Spleen (tissue), 11 donors: ENCODE results near the gene RUNDC1. TPM values are rescaled to one million over a fixed set of nuclear protein-coding genes. Genes with fewer than 3 reads are reported as not detected.
"Not testable (repeated sequence)": the region's sequence is repeated elsewhere in the genome, so short reads cannot be mapped to it uniquely, and the experiment has no call there.

ENCODE experiments used
- DNase-seq: peaks from one replicate; pipeline ENCODE4 v3.0.0-alpha.2; 2020
- H3K27ac ChIP-seq, 8 donors: fragments of 200-600 bp; sonication (generic) in 7 of 8; 1 replicate in 4 of 8; 2 replicates in 4 of 8; pipeline versions ENCODE4 v1.5.0 to v1.8.0; 2016 to 2021; ENCODE audit warnings: inconsistent platforms in 4 of 8, mild to moderate bottlenecking in 4 of 8, moderate library complexity in 1 of 8
- H3K27me3 ChIP-seq, 7 donors: fragments of 200-600 bp; sonication (generic) in 6 of 7; replicated peaks in 1 of 7; 1 replicate in 4 of 7; 2 replicates in 3 of 7; pipeline versions ENCODE4 v1.5.0 to v1.8.0; 2016 to 2021; ENCODE audit warnings: inconsistent platforms in 3 of 7, mild to moderate bottlenecking in 1 of 7
- H3K36me3 ChIP-seq, 6 donors: fragments of 200-600 bp; sonication (generic) in 5 of 6; 1 replicate in 4 of 6; 2 replicates in 2 of 6; pipeline versions ENCODE4 v1.5.0 to v1.8.0; 2016 to 2021; ENCODE audit warnings: inconsistent platforms in 2 of 6
- H3K4me1 ChIP-seq, 6 donors: fragments of 200-600 bp; sonication (generic) in 5 of 6; 1 replicate in 3 of 6; 2 replicates in 3 of 6; pipeline versions ENCODE4 v1.5.0 to v1.8.0; 2016 to 2021; ENCODE audit warnings: inconsistent platforms in 3 of 6
- H3K4me3 ChIP-seq, 8 donors: fragments of 200-600 bp; sonication (generic) in 7 of 8; 1 replicate in 4 of 8; 2 replicates in 4 of 8; pipeline versions ENCODE4 v1.5.0 to v1.8.0; 2016 to 2021; ENCODE audit warnings: inconsistent platforms in 4 of 8, mild to moderate bottlenecking in 4 of 8, moderate library complexity in 2 of 8
- H3K9me3 ChIP-seq, 8 donors: fragments of 200-600 bp; sonication (generic) in 7 of 8; 1 replicate in 4 of 8; 2 replicates in 4 of 8; pipeline versions ENCODE4 v1.5.0 to v1.8.0; 2016 to 2021; ENCODE audit warnings: inconsistent platforms in 4 of 8
- POLR2A ChIP-seq, 3 donors: fragments of 450-650 bp; IDR thresholded peaks; one replicate each; pipeline ENCODE4 v1.5.1; 2017; ENCODE audit warnings: antibody characterized with exemption in 3 of 3, mild to moderate bottlenecking in 1 of 3
- POLR2AphosphoS5 ChIP-seq, 3 donors: sonication (generic); formaldehyde crosslinking; IDR thresholded peaks; one replicate each; pipeline ENCODE4 v1.5.1; 2017; ENCODE audit warnings: antibody characterized with exemption in 3 of 3
- WGBS, 5 donors: extraction: QIAGEN DNeasy Blood & Tissue Kit in 3 of 5; methylation state at CpG; one replicate each; pipeline versions ENCODE4 v1.1.5 to v1.1.7; 2013 to 2018; 5-methylcytosine and 5-hydroxymethylcytosine counted together
- intact Hi-C: fragments of 100-400 bp; cut with DNase I; formaldehyde crosslinking; loops from one replicate; pipeline ENCODE4 v1.15.0; 2023; ENCODE audit warnings: low total_unique reads
- polyA plus RNA-seq, 3 donors: library from polyadenylated mRNA; stranded (reverse); fragments of 200-250 nt; gene quantifications; one replicate each; pipeline ENCODE4 v1.2.1, GENCODE V29; 2013
- total RNA-seq, 7 donors: library from RNA; depleted of rRNA in 3 of 7; stranded (reverse); fragments of >200 nt in 3 of 7; fragmentation: NEBNext Ultra II Directional in 4 of 7; extraction: Animal tissue kit (Norgen Biotek cat#: 25700) in 4 of 7; gene quantifications; one replicate each; pipeline versions ENCODE4 v1.1.0 to v1.2.1, GENCODE V29; 2016 to 2021
- TF ChIP-seq, protein P1 (sequence below), 11 experiments: fragments of 200-600 bp in 7 of 11; fragments of 450-650 bp in 4 of 11; sonication (generic) in 4 of 11; IDR thresholded peaks in 8 of 11; conservative IDR thresholded peaks in 3 of 11; 1 replicate in 7 of 11; 2 replicates in 4 of 11; pipeline versions ENCODE4 v1.4.0 to v1.8.0; 2016 to 2021; ENCODE audit warnings: antibody characterized with exemption in 11 of 11, inconsistent platforms in 4 of 11, mild to moderate bottlenecking in 1 of 11
- donor health status: healthy with polysubstance abuse.
- donor health status: DM: no; HTN: no; CAD: no; lungs with moderate emphysema.
- donor health status: DM: no; HTN: no; CAD: no.
- donor health status: Bipolar disorder and iron deficiency.
- donor health status: healthy.
- donor health status: DM: no; HTN: no; CAD: no.
- donor health status: DM: yes; HTN: yes; CAD: no.

Gene RUNDC1
- total and polyA plus RNA-seq, 10 donors = 6.7 to 27.9 (median 19.3) TPM

DNA sequence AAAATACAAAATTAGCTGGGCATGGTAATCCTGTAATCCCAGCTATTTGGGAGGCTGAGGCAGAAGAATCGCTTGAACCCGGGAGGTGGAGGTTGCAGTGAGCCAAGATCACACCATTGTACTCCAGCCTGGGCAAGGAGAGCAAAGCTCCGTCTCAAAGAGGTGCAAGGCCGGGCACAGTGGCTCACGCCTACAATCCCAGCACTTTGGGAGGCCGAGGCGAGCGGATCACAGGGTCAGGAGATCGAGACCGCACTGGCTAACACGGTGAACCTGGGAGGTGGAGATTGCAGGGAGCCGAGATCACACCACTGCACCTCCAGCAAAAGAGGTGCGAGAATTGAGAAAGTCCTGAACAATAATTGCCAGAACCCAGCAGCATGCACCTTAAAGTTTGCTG is 20.5 kb downstream of the RUNDC1 start:
- 90 to 96% (median 94%) methylated on average over 13 of the region's 13 CpGs for WGBS, 5 donors
- H3K9me3 ChIP-seq, intact Hi-C loops, H3K27me3 ChIP-seq, H3K4me3 ChIP-seq, DNase-seq: not testable (repeated sequence)
- peak in 2 of 3 donors; percentile 31 to 51 for TF ChIP-seq POLR2AphosphoS5 (IDR thresholded peaks at IDR 0.05)
- Histone ChIP-seq H3K27ac (peak overlapping the region in 6 of 8 donors; percentile 59 to 80 (median 77)), H3K4me1 (peaks cover 13 to 68% (median 52%) of the 10 kb centered on the region in 6 donors), H3K36me3 (peaks cover 0 to 60% (median 45%) of the 10 kb centered on the region in 6 donors)

DNA sequence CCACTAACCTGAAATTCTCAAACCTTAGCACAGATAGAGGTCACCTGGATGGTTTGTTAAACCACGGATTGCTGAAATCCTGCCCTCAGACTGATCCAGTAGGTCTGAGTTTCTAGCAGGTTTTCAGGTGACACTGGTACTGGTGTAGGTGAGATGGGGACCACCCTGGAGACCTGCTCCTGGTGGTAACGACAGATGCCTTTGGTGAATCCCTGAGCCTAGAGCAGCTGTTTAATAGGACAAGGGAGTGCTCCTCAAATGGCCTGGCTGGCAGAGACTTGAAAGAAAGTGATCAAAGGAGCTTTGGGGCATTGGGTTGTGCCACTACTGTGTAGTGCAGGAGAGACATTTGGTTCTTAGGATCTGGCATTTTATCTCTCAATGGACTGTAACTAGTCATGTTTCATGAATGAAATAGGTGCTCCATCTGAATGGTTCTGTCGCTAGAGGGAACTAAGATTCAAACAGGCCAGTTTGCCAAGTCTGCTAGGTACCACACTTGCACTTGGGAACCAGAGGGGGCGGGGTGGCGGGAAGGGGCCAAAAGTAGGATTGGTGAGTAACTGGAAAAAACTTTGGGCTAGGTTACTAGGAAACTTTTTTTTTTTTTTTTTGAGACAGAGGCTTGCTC is 23.3 kb downstream of the RUNDC1 start:
- Histone ChIP-seq H3K36me3 (peaks cover 0 to 60% (median 45%) of the 10 kb centered on the region in 6 donors), H3K27ac (peak overlapping the region in 3 of 8 donors; percentile 0 to 79 (median 38))
- DNase-seq = no peak

DNA sequence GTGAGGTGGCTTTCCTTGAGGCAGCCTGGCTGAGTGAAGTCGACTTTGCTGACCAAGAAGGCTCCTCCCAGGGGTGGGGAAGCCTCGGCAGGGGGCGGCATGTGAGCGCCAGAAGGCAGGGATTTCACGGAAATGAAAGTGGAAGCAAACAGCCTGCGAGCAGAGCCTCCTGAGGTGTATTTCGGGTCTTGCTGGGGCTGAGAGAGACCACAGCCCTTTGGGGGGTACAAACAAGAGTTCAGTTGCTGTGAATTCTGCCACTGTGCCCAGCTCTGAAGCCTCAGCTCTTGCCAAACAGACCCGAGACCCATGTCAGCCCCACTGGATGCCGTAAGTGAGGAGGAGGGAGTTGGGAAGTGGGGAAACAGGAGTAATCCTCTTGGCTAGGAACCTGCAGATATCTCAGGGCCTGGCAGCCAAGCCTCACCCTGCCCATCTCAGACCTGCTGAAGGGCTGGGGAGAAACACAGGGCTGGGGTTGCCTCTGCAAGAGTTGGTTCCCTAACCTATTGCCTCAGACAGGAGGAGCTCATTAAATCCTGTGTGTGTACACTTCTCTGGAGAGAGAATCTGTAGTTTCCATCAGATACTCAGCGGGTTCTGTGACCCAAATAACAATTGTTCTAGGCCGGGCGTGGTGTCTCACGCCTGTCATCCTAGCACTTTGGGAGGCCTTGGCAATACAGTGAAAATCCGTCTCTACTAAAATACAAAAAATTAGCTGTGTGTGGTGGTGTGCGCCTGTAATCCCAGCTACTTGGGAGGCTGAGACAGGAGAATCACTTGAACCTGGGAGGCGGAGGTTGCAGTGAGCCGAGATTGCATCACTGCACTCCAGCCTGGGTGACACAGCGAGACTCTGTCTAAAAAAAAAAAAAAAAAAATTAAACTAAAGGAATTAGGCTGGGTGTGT is 26.5 kb downstream of the RUNDC1 start, which contains the start of gene IFI35:
Gene IFI35 (plus strand): TSS at position 146 of the 913 bp plus-strand sequence. CDS start 164 bp downstream, at position 310.
- DNase-seq = peak; percentile 95
- no peaks in the 10 kb centered on the region for H3K9me3 ChIP-seq
- peak within 1 kb of the TSS; percentile 87 to 98 (median 92) for H3K27ac ChIP-seq
- H3K4me3 ChIP-seq = peak within 1 kb of the TSS; percentile 44 to 73 (median 61)
- whole genome bisulfite sequencing, 5 donors = 23 to 28% (median 25%) methylated on average over 18 of the region's 18 CpGs
- no peaks in the 10 kb centered on the region for H3K27me3 ChIP-seq
- H3K36me3 ChIP-seq = peaks cover 0 to 53% (median 26%) of the 10 kb centered on the region in 6 donors
- peaks cover 17 to 80% (median 61%) of the 10 kb centered on the region in 6 donors for H3K4me1 ChIP-seq
- intact Hi-C loops = no loop called here
- TF ChIP-seq POLR2A (IDR thresholded peaks at IDR 0.05) (peak in 1 of 3 donors; percentile 54), POLR2AphosphoS5 (IDR thresholded peaks at IDR 0.05) (peak; percentile 74 to 88 (median 84))
- TF ChIP-seq, protein P1, sequence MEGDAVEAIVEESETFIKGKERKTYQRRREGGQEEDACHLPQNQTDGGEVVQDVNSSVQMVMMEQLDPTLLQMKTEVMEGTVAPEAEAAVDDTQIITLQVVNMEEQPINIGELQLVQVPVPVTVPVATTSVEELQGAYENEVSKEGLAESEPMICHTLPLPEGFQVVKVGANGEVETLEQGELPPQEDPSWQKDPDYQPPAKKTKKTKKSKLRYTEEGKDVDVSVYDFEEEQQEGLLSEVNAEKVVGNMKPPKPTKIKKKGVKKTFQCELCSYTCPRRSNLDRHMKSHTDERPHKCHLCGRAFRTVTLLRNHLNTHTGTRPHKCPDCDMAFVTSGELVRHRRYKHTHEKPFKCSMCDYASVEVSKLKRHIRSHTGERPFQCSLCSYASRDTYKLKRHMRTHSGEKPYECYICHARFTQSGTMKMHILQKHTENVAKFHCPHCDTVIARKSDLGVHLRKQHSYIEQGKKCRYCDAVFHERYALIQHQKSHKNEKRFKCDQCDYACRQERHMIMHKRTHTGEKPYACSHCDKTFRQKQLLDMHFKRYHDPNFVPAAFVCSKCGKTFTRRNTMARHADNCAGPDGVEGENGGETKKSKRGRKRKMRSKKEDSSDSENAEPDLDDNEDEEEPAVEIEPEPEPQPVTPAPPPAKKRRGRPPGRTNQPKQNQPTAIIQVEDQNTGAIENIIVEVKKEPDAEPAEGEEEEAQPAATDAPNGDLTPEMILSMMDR (IDR thresholded peaks at IDR 0.05 in 8 of 11, conservative IDR thresholded peaks at IDR 0.05 in 3 of 11) = peak; percentile 25 to 75 (median 57)

More for the DNA sequence above, 23.3 kb downstream of the RUNDC1 start:
- Histone ChIP-seq H3K9me3 (no peaks in the 10 kb centered on the region), H3K4me1 (peaks cover 26 to 82% (median 66%) of the 10 kb centered on the region in 6 donors), H3K27me3 (no peaks in the 10 kb centered on the region), H3K4me3 (no peak overlapping the region)
- no peak for TF ChIP-seq POLR2A (IDR thresholded peaks at IDR 0.05)
- TF ChIP-seq POLR2AphosphoS5 (IDR thresholded peaks at IDR 0.05) = no peak
- TF ChIP-seq, protein P1 (IDR thresholded peaks at IDR 0.05 in 8 of 11, conservative IDR thresholded peaks at IDR 0.05 in 3 of 11) = no peak
- intact Hi-C loops = no loop called here
- WGBS, 5 donors = 83 to 91% (median 84%) methylated on average over 5 of the region's 5 CpGs

DNA sequence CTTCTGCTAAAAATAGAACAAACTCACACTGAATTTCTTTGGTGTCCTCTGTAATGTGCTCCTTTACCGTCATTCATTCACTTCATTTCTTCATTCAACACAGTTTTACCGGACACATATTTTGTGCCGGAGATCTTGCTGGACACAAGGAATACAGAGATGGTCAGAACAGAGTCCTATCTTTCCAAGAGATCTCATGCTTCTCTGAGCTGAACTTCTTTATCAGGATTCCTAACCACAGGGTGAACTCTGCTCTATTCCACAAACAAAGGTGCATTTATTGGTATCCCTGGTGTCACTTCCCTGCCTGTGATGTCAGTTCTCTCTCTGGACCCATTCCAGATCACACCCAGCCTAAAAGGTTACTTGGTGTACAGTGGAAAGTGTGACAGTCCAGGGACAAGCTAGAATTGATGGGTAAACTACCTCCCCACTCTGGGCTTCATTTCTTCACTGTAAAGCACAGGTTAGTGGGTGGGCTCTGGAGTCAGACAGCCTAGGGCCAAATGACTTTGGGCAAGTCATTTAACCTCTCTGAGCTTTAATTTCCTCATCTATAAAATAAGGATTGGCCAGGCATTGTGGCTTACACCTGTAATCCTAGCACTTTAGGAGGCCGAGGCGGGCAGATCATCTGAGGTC is 30.4 kb downstream of the RUNDC1 start:
- H3K27ac ChIP-seq = no peak overlapping the region
- H3K4me3 ChIP-seq = no peak overlapping the region
- intact Hi-C loops = no loop called here
- H3K9me3 ChIP-seq = no peaks in the 10 kb centered on the region
- H3K4me1 ChIP-seq = peaks cover 27 to 98% (median 70%) of the 10 kb centered on the region in 6 donors
- TF ChIP-seq POLR2AphosphoS5 (IDR thresholded peaks at IDR 0.05) = no peak
- TF ChIP-seq, protein P1 (IDR thresholded peaks at IDR 0.05 in 8 of 11, conservative IDR thresholded peaks at IDR 0.05 in 3 of 11) = no peak
- TF ChIP-seq POLR2A (IDR thresholded peaks at IDR 0.05) = no peak
- 91 to 97% (median 96%) methylated on average over 5 of the region's 5 CpGs for WGBS, 5 donors
- DNase-seq = no peak
- H3K27me3 ChIP-seq = no peaks in the 10 kb centered on the region
- H3K36me3 ChIP-seq = peaks cover 0 to 61% (median 31%) of the 10 kb centered on the region in 6 donors
